K562 (cell line): Measurements from ENCODE around the gene PTGR3. TPM values are rescaled to one million over a fixed set of nuclear protein-coding genes. Genes with fewer than 3 reads are reported as not detected.

ENCODE experiments used
- ATAC-seq: fragments of 200-7000 bp; cut with Tn5 transposase; 3 replicates; pipeline ENCODE4 v1.9.1; 2020; ENCODE audit warnings: moderate library complexity
- BruUV-seq: library from RNA; stranded (reverse); fragments of 400-500 nt; replicated peaks from 2 replicates; lab custom pipeline; 2021; lab: Mats Ljungman, UMichigan
- CTCF ChIA-PET: fragments of 300-600 bp; formaldehyde crosslinking; extraction: SDS; loops from one replicate; lab custom pipeline; 2021; ENCODE audit warnings: low intra/inter-chr PET ratio; lab: Yijun Ruan, JAX
- POLR2A ChIA-PET: fragments of 300-600, 350-650 bp; sonication (Branson Sonifier 250); formaldehyde crosslinking; extraction: SDS; loops from one replicate; lab custom pipeline; 2021; ENCODE audit warnings: antibody characterized with exemption, inconsistent platforms; lab: Yijun Ruan, JAX
- DNase-seq, 4 experiments: peaks; one replicate each; pipeline versions ENCODE4 v3.0.0 to v3.0.0-alpha.2; 2011 to 2018; ENCODE audit warnings: low spot score in 3 of 4, mixed read lengths in 3 of 4; ENCODE audit errors: extremely low read depth in 1 of 4
- FAIRE-seq: peaks from 2 replicates; lab custom pipeline; 2011; peaks lifted over from hg19 to GRCh38; lab: Jason Lieb, UNC
- H2AFZ ChIP-seq: 2 replicates; pipeline ENCODE4 v1.6.0; 2011; ENCODE audit warnings: low read depth, low read length, control low read depth, inconsistent platforms
- H3K27ac ChIP-seq: fragments of 200-600 bp; 3 replicates; pipeline ENCODE4 v1.8.0; 2011; ENCODE audit warnings: low read depth, mild to moderate bottlenecking, control low read depth, inconsistent platforms, low read length, moderate library complexity, mixed read lengths; ENCODE audit errors: extremely low read depth
- H3K27me3 ChIP-seq, 2 experiments: fragments of 300-600 bp in 1 of 2; 2 replicates in 1 of 2; 3 replicates in 1 of 2; pipeline versions ENCODE4 v1.6.0 to v1.8.0; 2011; ENCODE audit warnings: inconsistent platforms in 2 of 2, low read length in 2 of 2, mild to moderate bottlenecking in 1 of 2, mixed read lengths in 1 of 2, moderate library complexity in 1 of 2; ENCODE audit not compliant: control insufficient read depth in 2 of 2, insufficient read depth in 2 of 2
- H3K36me3 ChIP-seq: fragments of 300-600 bp; 3 replicates; pipeline ENCODE4 v1.8.0; 2011; ENCODE audit warnings: mild to moderate bottlenecking, low read length, inconsistent platforms; ENCODE audit not compliant: control insufficient read depth, insufficient read depth
- H3K4me1 ChIP-seq, 2 experiments: fragments of 200-600 bp in 1 of 2; replicated peaks in 1 of 2; 2 replicates in 1 of 2; 3 replicates in 1 of 2; pipeline versions ENCODE4 v1.5.1 to v1.8.0; 2011; ENCODE audit warnings: inconsistent platforms in 2 of 2, low read length in 2 of 2, mild to moderate bottlenecking in 1 of 2, mixed read lengths in 1 of 2, moderate library complexity in 1 of 2; ENCODE audit not compliant: control insufficient read depth in 2 of 2, insufficient read depth in 2 of 2
- H3K4me2 ChIP-seq: 2 replicates; pipeline ENCODE4 v1.6.1; 2011; ENCODE audit warnings: low read length, control low read depth, inconsistent platforms, mixed read lengths; ENCODE audit not compliant: insufficient read depth
- H3K4me3 ChIP-seq: fragments of 200-600 bp; sonication (generic), shearing (Covaris generic); 2 replicates; pipeline ENCODE4 v1.5.1; 2016; ENCODE audit warnings: control low read depth, inconsistent platforms
- H3K79me2 ChIP-seq: fragments of 200-600 bp; 3 replicates; pipeline ENCODE4 v1.8.0; 2011; ENCODE audit warnings: low read length, inconsistent platforms; ENCODE audit not compliant: control insufficient read depth, insufficient read depth
- H3K9ac ChIP-seq, 2 experiments: 2 replicates each; pipeline versions ENCODE4 v1.6.0 to v1.6.1; 2011; ENCODE audit warnings: low read depth in 2 of 2, low read length in 2 of 2, control low read depth in 1 of 2, inconsistent platforms in 1 of 2, mild to moderate bottlenecking in 1 of 2, mixed read lengths in 1 of 2; ENCODE audit not compliant: insufficient read depth in 1 of 2
- H3K9me1 ChIP-seq: one replicate; pipeline ENCODE4 v1.6.0; 2011; ENCODE audit warnings: inconsistent platforms, mild to moderate bottlenecking, low read length, moderate library complexity; ENCODE audit not compliant: control insufficient read depth, insufficient read depth
- H3K9me3 ChIP-seq: replicated peaks from 2 replicates; pipeline ENCODE4 v1.5.1; 2011; ENCODE audit warnings: low read depth, low read length, inconsistent platforms; ENCODE audit not compliant: control insufficient read depth, insufficient read depth
- H4K20me1 ChIP-seq: replicated peaks from 2 replicates; pipeline ENCODE4 v1.6.1; 2011; ENCODE audit warnings: low read length, inconsistent platforms, mixed read lengths; ENCODE audit not compliant: control insufficient read depth, insufficient read depth
- AFF4 ChIP-seq: sonication (generic); formaldehyde crosslinking; IDR thresholded peaks from 2 replicates; pipeline ENCODE4 v1.8.0; 2023; ENCODE audit warnings: mild to moderate bottlenecking, missing genetic modification reagents
- E2F5 ChIP-seq: sonication (generic); formaldehyde crosslinking; IDR thresholded peaks from 2 replicates; pipeline ENCODE4 v1.8.0; 2022; ENCODE audit warnings: mild to moderate bottlenecking, missing genetic modification reagents
- FOXA3 ChIP-seq, 2 experiments: fragments of 450-650 bp in 1 of 2; sonication (generic) in 1 of 2; formaldehyde crosslinking; IDR thresholded peaks in 1 of 2; conservative IDR thresholded peaks in 1 of 2; 2 replicates each; pipeline versions ENCODE4 v1.4.0 to v1.8.0; 2020 to 2022; ENCODE audit warnings: mild to moderate bottlenecking in 2 of 2, missing genetic modification reagents in 1 of 2
- GTF2F1 ChIP-seq: IDR thresholded peaks from 2 replicates; pipeline ENCODE4 v1.6.1; 2011; ENCODE audit warnings: low read depth, low read length, improper control_type of control experiment
- KLF1 ChIP-seq: fragments of 450-650 bp; IDR thresholded peaks from 2 replicates; pipeline ENCODE4 v1.6.1; 2016; ENCODE audit warnings: missing genetic modification characterization, missing compliant biosample characterization
- MEIS2 ChIP-seq: fragments of 450-650 bp; IDR thresholded peaks from 2 replicates; pipeline ENCODE4 v1.6.1; 2014; ENCODE audit warnings: mild to moderate bottlenecking; ENCODE audit not compliant: partially characterized antibody
- RAD21 ChIP-seq, 2 experiments: fragments of 250-450 bp in 1 of 2; fragments of 450-650 bp in 1 of 2; sonication (Bioruptor Pico) in 1 of 2; formaldehyde crosslinking in 1 of 2; IDR thresholded peaks in 1 of 2; conservative IDR thresholded peaks in 1 of 2; 2 replicates each; pipeline versions ENCODE4 v1.4.0 to v1.8.0; 2020 to 2022; ENCODE audit warnings: mild to moderate bottlenecking in 2 of 2, moderate library complexity in 1 of 2
- WGBS: fragments of 100-300 bp; shearing (Covaris generic); methylation state at CpG from one replicate; pipeline ENCODE4 v1.1.6; 2016; ENCODE audit warnings: low coverage, mixed read lengths; ENCODE audit not compliant: insufficient coverage; ENCODE audit errors: missing lambda C conversion rate; 5-methylcytosine and 5-hydroxymethylcytosine counted together
- in situ Hi-C: fragments of 300-500 bp; cut with MboI; formaldehyde crosslinking; loops from 4 replicates; pipeline ENCODE4 v1.15.0; 2018; ENCODE audit warnings: inconsistent platforms, mixed read lengths
- intact Hi-C: fragments of 100-400 bp; cut with micrococcal nuclease; formaldehyde crosslinking; loops from 2 replicates; pipeline ENCODE4 v1.14.2; 2022
- polyA plus RNA-seq, 8 experiments: library from polyadenylated mRNA; depleted of rRNA in 4 of 8; stranded (reverse) in 5 of 8; unstranded in 3 of 8; fragments of >200 nt; fragmentation: Nextera tagmentation in 2 of 8; fragmentation: Illumina TruSeq in 1 of 8; extraction: Ambion mirVana in 2 of 8; extraction: Trizol in 1 of 8; gene quantifications; 2 replicates each; pipeline versions ENCODE4 v1.2.1 to v1.2.3, GENCODE V29; 2011 to 2014; ENCODE audit warnings: inconsistent platforms in 1 of 8, missing spikeins in 1 of 8
- total RNA-seq, 7 experiments: library from RNA; depleted of rRNA in 6 of 7; stranded (reverse); fragments of >200 nt in 6 of 7; fragmentation: Illumina TruSeq in 2 of 7; extraction: Trizol in 2 of 7; gene quantifications; 2 replicates each; pipeline versions ENCODE4 v1.2.1 to v1.2.3, GENCODE V29; 2011 to 2021; ENCODE audit warnings: low replicate concordance in 1 of 7

Gene PTGR3
- total and polyA plus RNA-seq, 9 of the 15 experiments (the other 6 are each of a cell fraction or from before 2014, with no cell fraction given): 4.1 to 32.3 (median 15.3) TPM

GRCh38 chr18:75213611-75214331, 4.8 kb upstream of the PTGR3 start:
- Histone ChIP-seq H3K79me2 (peaks cover 15% of the 10 kb centered on the region; the same call in 2 of the 3 replicates), H3K27me3 (no peaks in the 10 kb centered on the region), H3K4me3 (no peak overlapping the region), H3K9me1 (no peaks in the 10 kb centered on the region), H3K9me3 (no peaks in the 10 kb centered on the region), H3K36me3 (no peaks in the 10 kb centered on the region), H3K4me1 (peaks cover 17 to 18% of the 10 kb centered on the region in 2 experiments; a peak in 4 of 5 replicates), H4K20me1 (no peaks in the 10 kb centered on the region), H2AFZ (no peak overlapping the region), H3K9ac (no peak overlapping the region), H3K4me2 (no peak overlapping the region), H3K27ac (no peak overlapping the region)
- FAIRE-seq (no peak), ATAC-seq (no peak), DNase-seq (no peak)
- TF ChIP-seq MEIS2 (peak; percentile 7), GTF2F1 (no peak)
- intact Hi-C loops: no loop called here
- in situ Hi-C loops: no loop called here
- WGBS: 61% methylated on average over 4 of the region's 5 CpGs
- ChIA-PET CTCF (no interaction called here), POLR2A (interaction anchor here (0.6 kb wide), 1 partner anchor 263 kb away, joined by 4 read pairs; no protein-coding TSS in a partner anchor)
- no TSS peak for BruUV-seq

GRCh38 chr18:75212751-75213090, 3.8 kb upstream of the PTGR3 start:
- 55% methylated on average over 5 of the region's 5 CpGs for WGBS
- no peaks in the 10 kb centered on the region; the same call in 1 of the 2 replicates for H4K20me1 ChIP-seq
- no TSS peak for BruUV-seq
- no peak overlapping the region for H3K9ac ChIP-seq
- no peak for ATAC-seq
- H3K9me1 ChIP-seq: no peaks in the 10 kb centered on the region
- FAIRE-seq: no peak
- DNase-seq: no peak
- no peak overlapping the region; the same call in 1 of the 2 replicates for H3K4me3 ChIP-seq
- peak overlapping the region; percentile 3; the same call in 1 of the 2 replicates for H3K4me2 ChIP-seq
- H3K36me3 ChIP-seq: no peaks in the 10 kb centered on the region
- CTCF ChIA-PET: no interaction called here
- peaks cover 25% of the 10 kb centered on the region for H3K79me2 ChIP-seq
- H3K27ac ChIP-seq: no peak overlapping the region
- POLR2A ChIA-PET: interaction anchor here (0.6 to 1.1 kb wide), 3 partner anchors 10 to 261 kb away, joined by 3 to 4 read pairs (median 4); no protein-coding TSS in a partner anchor
- no peak overlapping the region for H2AFZ ChIP-seq
- intact Hi-C loops (no loop called here), in situ Hi-C loops (no loop called here)
- H3K4me1 ChIP-seq: peaks cover 10 to 23% of the 10 kb centered on the region in 2 experiments; a peak in 4 of 5 replicates
- no peaks in the 10 kb centered on the region for H3K27me3 ChIP-seq
- no peaks in the 10 kb centered on the region for H3K9me3 ChIP-seq
- TF ChIP-seq E2F5: no peak
- TF ChIP-seq AFF4 (CRISPR knock-in tag): no peak
- no peak for TF ChIP-seq FOXA3 (CRISPR knock-in tag; conservative IDR thresholded peaks at IDR 0.05 in 1 of 2, IDR thresholded peaks at IDR 0.05 in 1 of 2)
- no peak for TF ChIP-seq RAD21 (CRISPR knock-in tag; conservative IDR thresholded peaks at IDR 0.05 in 1 of 2, IDR thresholded peaks at IDR 0.05 in 1 of 2)
- no peak for TF ChIP-seq KLF1
